ENCODE measurements around the gene ANKRD23. TPM values are rescaled to one million over a fixed set of nuclear protein-coding genes. Genes with fewer than 3 reads are reported as not detected.
"Not testable (repeated sequence)": the region's sequence is repeated elsewhere in the genome, so short reads cannot be mapped to it uniquely, and the experiment has no call there.

The ANKRD23 gene
- polyA plus RNA-seq, 1 donor from 2014 or later = 12.1 TPM

- H3K36me3 ChIP-seq (ENCODE audit: insufficient read depth, low read length); H3F3A ChIP-seq (ENCODE audit: insufficient read depth, low read length, poor library complexity, severe bottlenecking); H3K27me3 ChIP-seq (ENCODE audit: insufficient read depth, low read depth, low read length); H3K27ac ChIP-seq (ENCODE audit: low read length); H3K4me3 ChIP-seq (ENCODE audit: low read length); H3K9me2 ChIP-seq (ENCODE audit: insufficient read depth, low read length); H3K9ac ChIP-seq (ENCODE audit: low read length); H3K4me2 ChIP-seq (ENCODE audit: low read length); H3K9me3 ChIP-seq (ENCODE audit: low read length); H2AFZ ChIP-seq (ENCODE audit: low read depth, low read length): not testable (repeated sequence)
- peaks cover 24% of the 10 kb centered on the region for H3K79me2 ChIP-seq (replicated peaks; ENCODE audit: insufficient read depth, low read length)
- H4K20me1 ChIP-seq (ENCODE audit: insufficient read depth) = peaks cover 16% of the 10 kb centered on the region
Observed at GRCh38 chr2:96863056-96863455, 19.2 kb upstream of the ANKRD23 start.

- Histone ChIP-seq H3K79me2 (replicated peaks; ENCODE audit: insufficient read depth, low read length) (peaks cover 20% of the 10 kb centered on the region), H4K20me1 (ENCODE audit: insufficient read depth) (peaks cover 7% of the 10 kb centered on the region), H3F3A (ENCODE audit: insufficient read depth, low read length, poor library complexity, severe bottlenecking) (peaks cover 3% of the 10 kb centered on the region), H3K4me2 (ENCODE audit: low read length) (no peak overlapping the region), H3K9ac (ENCODE audit: low read length) (no peak overlapping the region), H3K36me3 (ENCODE audit: insufficient read depth, low read length) (no peaks in the 10 kb centered on the region), H2AFZ (ENCODE audit: low read depth, low read length) (no peak overlapping the region), H3K27me3 (ENCODE audit: insufficient read depth, low read depth, low read length) (no peaks in the 10 kb centered on the region), H3K27ac (ENCODE audit: low read length) (no peak overlapping the region), H3K9me3 (ENCODE audit: low read length) (no peaks in the 10 kb centered on the region), H3K4me3 (ENCODE audit: low read length) (no peak overlapping the region), H3K9me2 (ENCODE audit: insufficient read depth, low read length) (no peaks in the 10 kb centered on the region)
- TF ChIP-seq EZH2 (IDR thresholded peaks at IDR 0.05; ENCODE audit: borderline replicate concordance, insufficient read depth, low read length, poor library complexity, severe bottlenecking) = no peak
- no peak for TF ChIP-seq POLR2AphosphoS5 (IDR thresholded peaks at IDR 0.05)
- TF ChIP-seq REST (IDR thresholded peaks at IDR 0.05; ENCODE audit: borderline replicate concordance) = no peak
- TF ChIP-seq CTCF (IDR thresholded peaks at IDR 0.05; ENCODE audit: poor library complexity, severe bottlenecking) = no peak
- no peak for TF ChIP-seq EP300 (conservative IDR thresholded peaks at IDR 0.05; ENCODE audit: poor library complexity, severe bottlenecking)
- TF ChIP-seq SMC3 (conservative IDR thresholded peaks at IDR 0.05; ENCODE audit: poor library complexity) = no peak
Observed at GRCh38 chr2:96861074-96861473, 17.3 kb upstream of the ANKRD23 start.

- Histone ChIP-seq H3K36me3 (ENCODE audit: insufficient read depth, low read length) (no peaks in the 10 kb centered on the region), H2AFZ (ENCODE audit: low read depth, low read length) (no peak overlapping the region), H3K9ac (ENCODE audit: low read length) (no peak overlapping the region), H4K20me1 (ENCODE audit: insufficient read depth) (peaks cover 7% of the 10 kb centered on the region), H3K4me2 (ENCODE audit: low read length) (no peak overlapping the region), H3K9me3 (ENCODE audit: low read length) (no peaks in the 10 kb centered on the region), H3K27me3 (ENCODE audit: insufficient read depth, low read depth, low read length) (no peaks in the 10 kb centered on the region), H3K9me2 (ENCODE audit: insufficient read depth, low read length) (no peaks in the 10 kb centered on the region), H3F3A (ENCODE audit: insufficient read depth, low read length, poor library complexity, severe bottlenecking) (peaks cover 3% of the 10 kb centered on the region), H3K79me2 (replicated peaks; ENCODE audit: insufficient read depth, low read length) (peaks cover 21% of the 10 kb centered on the region), H3K27ac (ENCODE audit: low read length) (no peak overlapping the region), H3K4me3 (ENCODE audit: low read length) (no peak overlapping the region)
- no peak for TF ChIP-seq TAF1 (IDR thresholded peaks at IDR 0.05; ENCODE audit: low read depth)
- TF ChIP-seq POLR2AphosphoS5 (IDR thresholded peaks at IDR 0.05) = peak; percentile 15
Observed at GRCh38 chr2:96860065-96861029, 16.5 kb upstream of the ANKRD23 start.
